HCEC 1CT (cell line): Measurements from ENCODE around the gene CCSAP.
A peak's percentile ranks its signal among the peaks of the same experiment; 100 is the strongest.
"Not testable (repeated sequence)": the region's sequence is repeated elsewhere in the genome, so short reads cannot be mapped to it uniquely, and the experiment has no call there.

Source experiments
- DNase-seq: peaks from one replicate; pipeline ENCODE4 v3.0.0-alpha.2; 2017

The CCSAP gene

DNA sequence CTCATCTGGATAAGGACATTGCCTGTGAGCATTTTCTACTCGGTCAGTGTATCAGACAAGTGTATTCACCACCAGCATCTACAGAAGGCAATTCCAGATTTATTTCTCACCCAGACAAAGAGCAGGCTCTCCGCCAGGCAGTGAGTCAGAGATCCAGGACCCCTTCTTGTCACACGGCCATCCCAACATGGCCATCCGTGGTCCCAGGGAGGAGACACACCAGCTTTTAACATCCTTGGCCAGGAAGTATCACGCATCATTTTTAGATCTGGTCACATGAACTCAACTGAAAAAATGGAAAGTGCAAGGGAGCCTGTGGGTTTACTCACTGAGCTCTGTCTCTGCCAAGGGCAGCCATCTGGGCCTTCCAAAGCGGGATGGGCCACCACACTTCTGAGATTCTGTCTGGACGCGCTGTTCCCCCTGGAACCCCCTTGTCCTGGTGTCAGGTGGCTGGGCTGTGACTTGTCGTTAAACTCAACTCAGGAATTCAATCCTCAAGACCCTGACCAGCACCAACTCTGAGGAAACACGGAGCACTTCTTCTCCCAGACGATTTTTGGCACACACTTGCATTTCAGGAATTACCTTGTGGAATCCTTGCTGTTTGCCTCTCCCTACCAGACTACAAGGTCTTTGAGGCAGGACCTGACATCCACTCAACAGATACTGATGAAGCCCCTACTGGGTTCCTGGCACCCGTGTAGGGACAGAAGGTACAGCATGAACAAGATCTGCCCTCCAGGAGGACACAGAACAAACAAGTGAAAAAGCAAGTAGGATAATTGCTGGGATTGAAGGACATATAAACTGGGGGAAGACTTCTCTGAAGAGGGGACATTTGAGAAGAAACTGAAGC, 21.6 kb upstream of the CCSAP start:
- peak; percentile 15 for DNase-seq

DNA sequence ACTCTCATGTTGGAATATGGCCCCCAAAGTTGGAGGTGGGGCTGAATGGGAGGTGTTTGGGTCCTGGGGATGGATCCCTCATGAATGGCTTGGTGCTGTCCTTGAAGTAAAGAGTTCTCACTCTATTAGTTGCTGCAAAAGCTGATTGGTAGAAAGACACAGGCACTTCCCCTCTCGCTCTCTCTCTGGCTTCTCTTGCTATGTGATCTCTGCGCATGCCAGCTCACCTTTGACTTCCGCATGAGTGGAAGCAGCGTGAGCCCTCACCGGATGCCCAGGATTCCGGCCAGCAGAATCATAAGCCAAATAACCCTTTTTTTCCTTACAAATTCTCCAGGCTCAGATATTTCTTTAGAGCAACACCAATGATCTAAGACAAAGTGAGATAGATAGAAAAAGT, 20.9 kb upstream of the CCSAP start:
- no peak for DNase-seq

DNA sequence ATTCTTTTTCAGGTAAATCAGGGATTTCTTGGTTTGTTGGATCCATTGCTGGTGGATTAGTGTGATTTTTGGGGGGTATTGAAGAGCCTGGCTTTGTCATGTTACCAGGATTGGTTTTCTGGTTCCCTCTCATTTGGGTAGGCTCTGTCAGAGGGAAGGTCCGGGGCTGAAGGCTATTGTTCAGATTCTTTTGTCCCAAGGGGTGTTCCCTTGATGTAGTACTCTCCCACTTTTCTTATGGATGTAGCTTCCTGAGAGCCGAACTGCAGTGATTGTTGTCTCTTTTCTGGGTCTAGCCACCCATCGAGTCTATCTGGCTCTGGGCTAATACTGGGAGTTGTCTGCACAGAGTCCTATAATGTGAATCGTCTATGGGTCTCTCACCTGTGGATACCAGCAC, 17.6 kb upstream of the CCSAP start:
- no peak for DNase-seq

DNA sequence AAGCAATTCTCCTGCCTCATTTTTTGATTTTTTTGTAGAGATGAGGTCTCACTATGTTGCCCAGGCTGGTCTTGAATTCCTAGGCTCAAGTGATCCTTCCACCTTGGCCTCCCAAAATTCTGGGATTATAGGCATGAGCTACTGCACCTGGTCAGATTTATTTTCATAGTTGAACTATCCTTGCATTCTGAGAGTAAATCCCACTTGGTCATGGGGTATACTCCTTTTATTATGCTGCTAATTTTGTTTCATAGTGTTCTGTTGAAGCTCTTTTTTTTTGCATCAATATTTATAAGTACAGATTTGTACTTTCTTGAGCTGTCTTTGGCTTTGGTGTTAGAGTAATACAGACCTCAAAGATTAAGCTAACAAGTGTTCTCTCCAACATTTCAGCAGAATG, 12.8 kb upstream of the CCSAP start:
- DNase-seq = no peak

DNA sequence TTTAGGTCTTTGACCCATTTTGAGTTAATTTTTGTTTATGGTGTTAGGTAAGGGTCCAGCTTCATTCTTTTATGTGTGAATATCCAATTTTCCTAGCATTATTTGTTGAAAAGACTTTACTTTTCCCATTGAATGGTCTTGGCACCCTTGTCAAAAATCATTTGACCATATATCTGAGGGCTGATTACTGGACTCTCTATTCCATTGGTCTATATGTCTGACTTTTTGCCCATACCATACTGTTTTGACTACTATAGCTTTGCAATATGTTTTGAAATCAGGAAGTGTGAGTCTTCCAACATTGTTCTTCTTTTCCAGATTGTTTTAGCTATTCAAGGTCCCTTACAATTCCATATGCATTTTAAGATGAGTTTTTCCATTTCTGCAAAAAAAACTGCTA, 11.4 kb upstream of the CCSAP start:
- DNase-seq = no peak

DNA sequence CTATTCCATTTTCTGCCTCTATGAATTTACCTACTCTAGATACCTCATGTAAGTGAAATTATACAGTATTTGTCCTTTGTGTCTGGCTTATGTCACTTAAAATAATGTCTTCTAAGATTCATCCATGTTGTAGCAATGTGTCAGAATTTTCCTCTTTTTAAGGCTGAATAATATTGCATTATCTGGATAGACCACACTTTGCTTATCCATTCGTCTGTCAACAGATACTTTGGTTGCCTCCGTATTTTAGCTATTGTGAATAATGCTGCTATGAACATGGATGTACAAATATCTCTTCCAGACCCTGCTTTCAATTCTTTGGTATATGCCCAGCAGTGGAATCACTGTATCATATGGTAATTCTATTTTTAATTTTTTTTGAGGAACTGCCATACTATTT, 10.1 kb upstream of the CCSAP start:
- no peak for DNase-seq

DNA sequence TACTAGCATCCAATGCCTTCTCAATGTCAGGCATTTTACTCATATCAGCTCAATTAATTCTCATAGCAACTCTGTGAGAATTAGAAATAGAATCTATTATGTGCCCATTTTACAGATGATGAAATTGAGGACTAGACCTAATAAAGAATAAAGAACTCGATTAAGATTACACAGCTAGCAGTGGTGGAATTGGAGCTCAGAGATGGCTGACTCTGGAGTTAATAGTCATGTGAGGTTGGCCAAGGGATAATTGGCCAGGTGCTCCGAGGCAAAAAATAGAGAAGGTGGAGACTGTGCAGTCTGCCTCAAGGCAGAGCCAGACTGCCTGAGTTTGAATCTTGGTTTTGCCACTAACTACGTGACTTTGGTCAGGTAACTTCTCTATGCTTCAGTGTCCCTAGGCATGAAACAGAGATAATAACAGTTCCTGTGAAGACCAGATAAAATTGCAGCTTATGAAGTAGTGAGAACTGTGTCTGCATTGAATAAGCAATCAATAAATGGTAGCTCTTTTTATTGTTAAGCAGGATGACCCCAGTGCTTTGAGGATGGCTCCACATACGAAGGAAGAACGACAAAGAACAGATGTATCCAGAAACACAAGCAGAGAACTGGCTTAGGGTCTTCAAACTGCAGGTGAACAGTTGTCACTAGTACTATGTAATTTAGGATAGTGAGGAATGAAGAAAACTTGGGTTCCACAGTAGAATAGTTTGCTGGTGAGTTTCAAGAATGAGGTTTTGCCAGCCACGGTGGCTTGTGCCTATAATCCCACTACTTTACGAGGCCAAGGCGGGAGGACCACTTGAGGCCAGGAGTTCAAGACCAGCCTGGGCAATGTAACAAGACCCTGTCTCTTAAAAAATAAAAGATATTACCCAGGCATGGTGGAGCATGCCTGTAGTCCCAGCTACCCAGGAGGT, 6.9 kb upstream of the CCSAP start:
- no peak for DNase-seq

DNA sequence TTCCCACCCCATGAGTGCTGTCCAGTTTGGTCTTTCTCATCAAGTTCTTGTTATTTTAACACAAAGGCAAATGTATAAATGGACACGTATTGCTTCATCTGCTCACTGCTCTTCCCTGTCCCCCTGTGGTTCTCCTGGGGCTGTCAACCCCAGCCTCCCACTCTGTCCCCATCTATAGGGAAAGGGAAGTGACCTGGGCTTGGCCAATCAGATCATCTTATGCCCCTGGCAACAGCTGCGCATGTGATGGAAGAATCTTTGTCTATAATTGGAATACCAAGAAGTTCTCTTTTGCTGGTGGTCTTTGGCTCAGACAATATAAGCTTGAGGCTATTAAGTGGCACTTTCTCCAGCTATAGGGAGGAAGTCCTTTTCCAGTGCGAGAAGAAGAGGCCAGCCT, 4.7 kb upstream of the CCSAP start:
- no peak for DNase-seq

DNA sequence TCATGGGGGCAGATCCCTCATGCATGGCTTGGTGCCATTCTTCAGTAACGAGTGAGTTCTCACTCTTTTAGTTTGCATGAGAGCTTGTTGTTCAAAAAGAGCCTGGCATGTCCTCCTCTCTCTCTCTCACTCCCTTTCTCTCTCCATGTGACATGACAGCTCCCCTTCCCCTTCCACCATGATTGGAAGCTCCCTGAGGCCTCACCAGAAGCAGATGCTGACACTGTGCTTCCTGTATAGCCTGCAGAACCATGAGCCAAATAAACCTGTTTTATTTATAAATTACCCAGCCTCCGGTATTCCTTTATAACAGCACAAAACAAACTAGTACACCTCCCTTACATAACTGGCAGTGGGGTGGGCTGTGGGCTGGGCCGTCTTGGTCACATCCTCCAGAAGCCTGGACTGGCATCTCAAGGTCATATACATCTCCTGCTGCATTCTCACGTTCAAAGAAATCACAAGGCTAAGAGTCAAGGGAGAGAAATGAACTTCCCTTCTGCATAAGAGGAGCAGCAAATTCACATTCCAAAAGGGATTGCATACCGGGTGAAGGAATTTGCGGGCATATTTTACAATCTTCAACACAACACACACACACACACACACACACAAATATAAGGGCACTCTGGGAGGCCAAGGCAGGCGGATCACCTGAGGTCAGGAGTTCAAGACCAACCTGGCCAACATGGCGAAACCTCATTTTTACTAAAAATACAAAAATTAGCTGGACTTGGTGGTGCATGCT, 2.3 kb upstream of the CCSAP start:
- DNase-seq = peak; percentile 32

DNA sequence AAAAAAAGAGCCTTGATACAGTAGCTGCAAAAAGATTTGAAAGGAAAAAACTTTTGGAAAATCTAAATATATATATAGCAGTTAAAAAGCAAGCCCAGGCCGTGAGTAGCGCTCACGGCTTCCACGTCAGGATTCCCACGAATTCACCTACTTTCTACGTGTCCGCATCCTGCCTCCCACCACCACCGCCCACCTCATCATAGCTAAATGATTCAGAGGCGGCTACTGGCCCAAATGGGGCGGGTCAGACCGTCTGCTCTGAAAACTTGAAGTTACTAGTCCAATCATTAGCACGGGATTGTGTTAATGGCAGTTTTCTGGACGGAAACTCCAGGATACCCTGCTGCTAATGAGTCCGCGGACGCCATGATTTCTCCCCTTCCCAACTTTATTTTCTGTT, 1.3 kb upstream of the CCSAP start:
- DNase-seq = no peak

DNA sequence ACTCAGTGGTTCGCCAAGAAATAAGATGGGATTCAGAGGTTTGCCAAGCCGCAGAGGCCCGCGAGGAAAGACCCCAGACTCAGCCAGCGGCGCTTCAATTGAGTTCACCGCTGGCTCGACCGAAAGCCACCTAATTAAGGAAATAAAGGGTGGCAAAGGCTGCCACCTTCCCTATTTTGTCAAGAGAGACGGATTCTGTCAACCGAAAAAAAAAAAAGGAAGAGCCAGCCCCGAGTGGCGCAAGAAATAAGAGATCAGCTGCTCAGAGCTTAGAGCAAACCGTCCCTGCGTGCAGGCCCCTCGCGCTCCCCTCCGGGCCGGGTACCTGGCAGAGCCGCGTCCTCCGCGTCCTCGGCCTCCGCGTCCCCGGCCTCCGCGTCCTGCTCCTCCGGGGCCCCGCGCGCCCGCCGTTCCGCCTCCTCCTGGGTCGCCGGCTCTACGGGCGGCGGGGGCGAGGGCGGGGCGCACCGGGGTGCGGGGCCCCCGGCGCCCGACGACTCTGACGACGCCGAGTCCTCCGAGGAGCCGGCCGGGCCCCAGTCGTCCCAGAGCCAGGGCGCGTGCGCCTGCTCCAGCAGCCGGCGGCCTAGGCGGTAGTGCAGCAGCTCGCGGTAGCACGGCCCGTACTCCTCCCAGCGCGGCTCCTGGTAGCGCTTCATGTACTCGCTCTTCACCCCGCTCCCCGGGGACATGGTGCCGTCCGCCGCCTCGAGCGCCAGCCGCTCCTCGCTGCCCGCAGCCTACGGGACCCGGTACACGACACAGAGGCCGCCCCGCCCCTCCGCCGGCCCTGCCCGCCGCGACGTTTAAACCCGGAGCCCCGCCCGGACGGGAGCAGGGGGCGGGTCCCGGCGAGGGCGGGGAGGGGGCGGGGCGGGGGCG, 832 bp downstream of the CCSAP start:
- peak; percentile 72 for DNase-seq

DNA sequence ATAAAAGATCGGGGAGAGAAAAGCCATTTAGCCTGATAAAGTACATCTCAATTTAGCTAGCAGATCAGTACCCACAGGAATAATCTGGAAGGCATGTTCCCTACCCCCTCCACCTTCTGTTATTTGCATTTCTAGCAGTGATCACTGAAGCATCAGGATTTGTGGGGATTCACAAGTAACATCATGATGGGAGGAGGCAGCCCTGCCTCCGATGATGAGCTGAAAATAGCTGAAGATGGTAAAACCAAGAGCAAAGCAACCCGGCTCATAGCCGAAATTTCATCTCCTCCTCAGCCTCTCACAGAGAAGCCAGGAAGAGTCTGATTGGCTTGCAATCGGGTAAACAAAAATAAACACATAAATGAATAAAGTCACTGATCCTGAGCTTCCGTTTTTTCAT, 2.4 kb downstream of the CCSAP start:
- no peak for DNase-seq

DNA sequence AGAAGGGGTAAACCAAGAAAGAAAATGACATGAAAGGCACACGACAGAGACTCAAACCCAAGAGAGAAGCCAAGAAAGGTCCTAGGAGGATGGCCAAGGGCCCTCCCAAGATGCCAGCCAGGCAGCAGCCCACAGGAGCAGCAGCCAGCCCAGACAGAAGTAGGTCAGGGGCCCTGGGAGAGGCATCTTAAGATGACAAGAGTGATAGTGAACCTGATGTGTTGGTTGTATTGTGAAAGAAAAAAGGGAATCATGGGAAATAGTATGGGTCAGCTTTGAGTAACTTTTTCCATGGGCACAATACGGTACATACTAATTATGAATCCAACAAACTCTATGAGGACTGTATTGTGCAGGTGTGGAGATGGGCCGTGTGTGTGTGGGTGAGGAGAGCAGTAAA, 3.3 kb downstream of the CCSAP start:
- DNase-seq = no peak

DNA sequence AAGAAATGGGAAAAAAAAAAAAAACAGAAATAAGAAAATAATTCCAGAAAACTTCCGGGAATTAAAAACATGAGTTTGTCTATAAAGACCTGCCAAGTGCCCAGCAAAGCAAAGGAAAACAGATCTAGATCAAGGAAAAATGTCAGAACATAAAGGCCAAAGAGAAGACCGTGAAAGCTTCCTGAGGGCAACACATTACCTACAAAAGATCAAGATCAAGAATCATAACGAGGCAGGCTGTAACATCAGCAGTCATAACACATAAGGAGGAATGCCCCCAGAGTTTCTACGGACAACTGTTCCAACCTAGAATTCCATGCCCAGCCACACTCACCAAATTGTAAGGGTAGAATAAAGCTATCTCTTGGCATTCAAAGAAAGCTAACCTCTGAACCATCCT, 3.8 kb downstream of the CCSAP start:
- DNase-seq = no peak

DNA sequence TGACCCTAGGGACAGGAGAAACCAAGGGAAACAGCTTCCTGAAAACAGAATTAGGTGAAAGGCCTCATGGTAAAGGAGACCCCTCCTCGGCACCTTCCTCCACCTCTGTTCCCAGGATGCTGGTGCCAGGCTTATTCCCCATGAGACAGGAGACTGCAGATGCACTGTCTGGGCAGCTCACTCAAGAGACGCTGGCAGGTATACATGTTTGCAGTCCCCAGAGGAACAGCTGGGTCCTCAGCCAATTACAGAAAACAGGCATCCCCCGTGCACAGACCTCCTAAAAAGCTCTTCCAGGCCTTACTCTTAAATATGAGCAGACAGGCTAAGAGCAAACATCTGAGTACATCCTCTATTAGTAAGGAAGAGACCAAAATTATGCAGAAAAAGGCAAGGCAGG, 6.5 kb downstream of the CCSAP start:
- DNase-seq = no peak

DNA sequence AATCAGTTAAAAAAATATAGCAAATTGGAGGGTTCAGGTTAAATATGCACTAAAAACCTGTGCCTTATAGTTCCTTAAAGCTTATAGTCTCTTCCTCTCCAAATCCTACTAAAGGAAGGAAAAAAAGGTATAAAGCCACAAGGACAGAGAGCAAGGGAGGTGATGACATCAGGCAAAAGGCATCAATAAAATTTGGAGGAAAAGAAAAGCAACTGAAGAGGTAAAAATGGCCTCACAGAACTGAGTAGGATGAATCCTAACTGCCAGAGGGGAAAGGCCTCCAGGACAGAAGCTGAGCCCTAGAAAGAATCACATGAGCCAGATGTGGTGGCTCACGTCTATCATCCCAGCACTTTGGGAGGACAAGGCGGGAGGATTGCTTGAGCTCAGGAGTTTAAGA, 8.1 kb downstream of the CCSAP start:
- DNase-seq = no peak

DNA sequence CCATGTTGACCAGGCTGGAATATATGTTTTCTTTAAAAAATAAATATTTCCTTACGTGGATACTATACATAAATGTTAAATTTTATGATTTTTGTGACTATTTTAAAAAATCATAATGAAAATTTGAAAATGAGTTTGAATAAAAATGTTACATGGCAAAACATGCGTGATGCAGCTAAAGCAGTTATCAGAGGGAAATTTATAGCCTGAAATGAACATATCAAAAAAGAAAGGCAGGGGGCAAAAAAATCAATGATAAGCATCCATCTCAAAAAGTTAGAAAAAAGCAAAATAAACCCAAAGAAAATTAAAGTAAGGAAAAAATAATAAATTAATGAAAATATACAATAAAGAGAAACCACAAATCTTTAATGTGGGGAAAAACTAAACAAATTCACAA, 8.6 kb downstream of the CCSAP start:
- no peak for DNase-seq

DNA sequence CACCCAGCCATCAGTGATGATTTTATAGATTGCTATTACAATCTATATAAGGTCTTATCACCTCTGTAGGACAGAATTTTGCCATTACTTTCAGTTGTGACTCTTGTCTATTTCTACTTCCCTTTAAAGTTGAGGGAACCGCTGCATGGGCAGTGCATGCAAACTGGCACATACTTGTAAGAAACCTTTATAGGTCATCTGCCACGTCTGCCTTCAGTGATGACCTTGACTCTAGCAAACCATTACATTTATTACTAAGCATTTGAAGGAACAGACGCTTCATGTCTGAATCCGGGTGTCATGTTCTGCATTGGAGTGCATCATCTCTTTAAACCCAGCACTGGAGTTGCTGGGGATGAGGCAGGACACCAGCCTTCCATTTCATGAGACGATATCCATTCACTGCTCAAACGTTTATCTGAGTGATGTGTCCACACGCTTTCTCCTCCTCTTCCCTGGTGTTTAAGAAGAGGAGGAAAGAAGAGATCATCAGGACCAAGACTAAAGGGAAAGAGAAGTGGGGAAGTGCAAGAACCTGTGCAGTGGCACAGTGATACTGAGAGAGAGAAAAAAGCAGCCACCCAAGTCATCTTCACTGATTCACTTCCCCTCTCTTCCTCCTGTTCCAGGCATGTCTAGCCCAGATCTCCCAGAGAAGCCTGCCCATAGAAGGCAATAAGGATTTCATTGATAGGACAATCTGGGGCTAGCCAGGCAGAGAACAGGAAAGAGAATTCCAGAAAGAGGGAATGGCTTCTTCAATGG, 14.1 kb downstream of the CCSAP start:
- DNase-seq = no peak

DNA sequence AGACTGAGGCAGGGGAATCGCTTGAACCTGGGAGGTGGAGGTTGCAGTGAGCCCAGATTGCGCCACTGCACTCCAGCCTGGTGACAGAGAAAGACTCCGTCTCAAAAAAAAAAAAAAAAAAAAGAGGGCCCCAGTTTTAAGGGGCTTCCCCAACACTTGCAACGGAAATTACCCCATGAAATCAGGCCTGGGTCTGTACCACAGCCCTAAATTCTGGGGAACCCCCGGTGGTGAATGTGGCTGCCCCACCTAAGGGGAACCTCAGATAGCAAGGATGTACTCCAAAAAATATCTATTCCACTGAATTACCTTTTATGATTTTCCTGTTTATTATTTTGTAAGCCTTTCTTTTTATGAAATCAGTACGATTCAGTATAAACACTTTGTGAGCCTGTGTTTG, 15.1 kb downstream of the CCSAP start:
- not testable (repeated sequence) for DNase-seq

DNA sequence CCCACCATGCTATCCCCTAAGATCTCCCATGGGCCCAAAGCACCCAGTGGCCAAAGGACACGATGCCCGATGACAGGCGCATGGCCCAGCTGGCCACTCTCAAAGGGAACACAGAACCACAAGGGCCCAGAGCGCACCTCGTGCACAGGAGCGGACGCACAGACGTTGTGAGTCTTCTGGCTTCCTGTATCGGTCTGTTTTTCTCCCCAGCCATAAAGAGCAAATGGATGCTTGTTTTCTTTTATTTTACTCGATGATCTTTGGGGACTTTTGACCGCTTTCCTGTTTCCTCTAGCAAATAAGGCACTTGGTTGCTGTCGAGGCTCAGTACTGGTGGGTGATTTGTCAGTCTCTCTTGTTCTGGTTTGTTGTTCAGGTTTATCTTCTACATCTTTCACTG, 16.2 kb downstream of the CCSAP start:
- DNase-seq = no peak

DNA sequence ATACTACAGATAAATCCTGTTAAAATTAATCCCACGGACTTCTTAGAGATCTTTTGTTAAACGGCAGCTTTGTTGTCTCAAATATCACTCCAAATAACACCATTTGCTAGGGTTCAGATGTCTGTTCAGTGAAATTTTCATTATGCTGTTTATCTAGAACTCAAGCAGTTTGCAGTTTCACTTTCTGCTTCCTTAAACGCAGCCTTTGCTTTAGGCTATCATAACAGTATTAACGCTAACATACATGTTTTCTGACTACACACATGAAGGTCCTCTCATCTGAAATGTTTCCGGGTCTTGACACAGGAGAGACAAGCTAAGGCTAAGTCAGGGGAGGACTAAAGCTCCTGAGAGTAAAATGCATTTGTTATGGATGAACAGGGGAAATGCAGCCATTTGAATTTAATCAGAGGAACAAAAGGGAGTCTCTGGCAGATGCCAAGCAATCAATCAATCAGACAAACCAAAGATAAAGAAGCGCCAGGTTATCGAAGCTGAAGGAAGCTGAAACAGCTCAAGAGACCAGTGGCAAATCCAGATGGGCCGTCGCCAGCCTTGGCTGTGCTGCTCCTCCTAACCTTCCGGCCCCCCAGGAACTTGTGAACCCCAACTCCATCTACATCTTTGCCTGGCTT, 16.9 kb downstream of the CCSAP start:
- DNase-seq = no peak
